Measurements from ENCODE around the gene SLC6A11.

SLC6A11 gene

DNA sequence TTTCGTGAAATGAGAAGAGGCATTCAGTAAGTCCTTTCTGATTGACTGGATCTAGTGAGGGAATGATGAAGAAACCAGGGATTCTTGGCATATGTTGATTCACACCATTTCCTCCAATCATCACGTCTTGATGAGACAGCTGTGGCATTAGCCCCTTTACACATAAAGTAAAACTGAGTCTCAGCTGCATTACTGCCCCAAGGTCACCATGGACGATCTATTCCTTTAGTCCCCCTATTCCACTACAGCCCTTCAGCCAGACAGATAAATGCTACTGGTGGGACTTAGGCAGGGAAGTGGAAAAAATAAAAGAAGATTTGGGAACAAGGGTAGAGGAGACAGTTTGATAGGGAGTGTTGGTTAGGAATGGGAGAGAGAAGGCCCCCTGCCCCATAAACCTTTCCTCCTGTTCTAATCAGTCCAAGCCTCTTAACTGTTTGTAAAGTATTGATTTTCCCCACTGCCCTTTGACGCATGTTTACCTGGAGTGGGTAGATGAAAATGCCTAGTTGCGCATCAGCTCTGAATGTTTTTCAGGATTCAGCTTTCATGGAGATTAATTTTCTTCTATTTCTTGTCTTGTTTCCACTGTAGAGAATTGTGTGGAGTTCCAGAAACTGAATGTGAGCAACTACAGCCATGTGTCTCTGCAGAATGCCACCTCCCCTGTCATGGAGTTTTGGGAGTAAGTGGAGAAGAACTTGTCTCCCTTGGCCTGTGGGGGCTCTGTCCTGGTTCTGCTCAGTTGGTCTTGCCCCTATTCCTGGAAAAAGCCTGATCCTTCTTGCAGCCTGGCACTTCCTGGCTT, 6.9 kb downstream of the SLC6A11 start:
- Histone ChIP-seq H3K36me3 (ENCODE audit: insufficient read depth, low read length) (no peaks in the 10 kb centered on the region), H3K79me2 (ENCODE audit: insufficient read depth, low read length) (no peaks in the 10 kb centered on the region), H3K27ac (ENCODE audit: low read depth, low read length, poor library complexity, severe bottlenecking) (no peak overlapping the region), H3K27me3 (ENCODE audit: insufficient read depth, low read length) (no peaks in the 10 kb centered on the region), H3K9ac (ENCODE audit: low read length) (no peak overlapping the region), H3K4me2 (ENCODE audit: low read length) (no peak overlapping the region), H3K9me3 (ENCODE audit: low read length) (no peaks in the 10 kb centered on the region), H4K20me1 (ENCODE audit: insufficient read depth, low read length) (no peaks in the 10 kb centered on the region), H3F3A (ENCODE audit: insufficient read depth, low read length) (no peaks in the 10 kb centered on the region), H3K4me3 (ENCODE audit: low read depth, low read length, poor library complexity, severe bottlenecking) (no peak overlapping the region), H3K4me1 (ENCODE audit: insufficient read depth, low read length, severe bottlenecking) (no peaks in the 10 kb centered on the region), H2AFZ (ENCODE audit: low read length) (no peak overlapping the region), H3K9me2 (ENCODE audit: low read depth, low read length) (no peaks in the 10 kb centered on the region)
- TF ChIP-seq CTCF (IDR thresholded peaks at IDR 0.05; ENCODE audit: low read length), result no peak
- TF ChIP-seq EZH2 (IDR thresholded peaks at IDR 0.05; ENCODE audit: borderline replicate concordance, low read length), result no peak

- H4K20me1 ChIP-seq (ENCODE audit: insufficient read depth, low read length), result no peaks in the 10 kb centered on the region
- H3K9me3 ChIP-seq (ENCODE audit: low read length), result no peaks in the 10 kb centered on the region
- H3K27me3 ChIP-seq (ENCODE audit: insufficient read depth, low read length), result no peaks in the 10 kb centered on the region
- no peaks in the 10 kb centered on the region for H3K79me2 ChIP-seq (ENCODE audit: insufficient read depth, low read length)
- no peaks in the 10 kb centered on the region for H3K36me3 ChIP-seq (ENCODE audit: insufficient read depth, low read length)
- TF ChIP-seq EZH2 (IDR thresholded peaks at IDR 0.05; ENCODE audit: borderline replicate concordance, low read length), result no peak
- no peak for TF ChIP-seq CTCF (IDR thresholded peaks at IDR 0.05; ENCODE audit: low read length)
- no peak overlapping the region for H3K4me3 ChIP-seq (ENCODE audit: low read depth, low read length, poor library complexity, severe bottlenecking)
- H3K9me2 ChIP-seq (ENCODE audit: low read depth, low read length), result no peaks in the 10 kb centered on the region
- no peak overlapping the region for H3K4me2 ChIP-seq (ENCODE audit: low read length)
- no peak overlapping the region for H3K27ac ChIP-seq (ENCODE audit: low read depth, low read length, poor library complexity, severe bottlenecking)
- no peaks in the 10 kb centered on the region for H3F3A ChIP-seq (ENCODE audit: insufficient read depth, low read length)
- no peak overlapping the region for H3K9ac ChIP-seq (ENCODE audit: low read length)
- no peaks in the 10 kb centered on the region for H3K4me1 ChIP-seq (ENCODE audit: insufficient read depth, low read length, severe bottlenecking)
- no peak overlapping the region for H2AFZ ChIP-seq (ENCODE audit: low read length)
Observed at GRCh38 chr3:10823516-10823818, 7.4 kb downstream of the SLC6A11 start.

DNA sequence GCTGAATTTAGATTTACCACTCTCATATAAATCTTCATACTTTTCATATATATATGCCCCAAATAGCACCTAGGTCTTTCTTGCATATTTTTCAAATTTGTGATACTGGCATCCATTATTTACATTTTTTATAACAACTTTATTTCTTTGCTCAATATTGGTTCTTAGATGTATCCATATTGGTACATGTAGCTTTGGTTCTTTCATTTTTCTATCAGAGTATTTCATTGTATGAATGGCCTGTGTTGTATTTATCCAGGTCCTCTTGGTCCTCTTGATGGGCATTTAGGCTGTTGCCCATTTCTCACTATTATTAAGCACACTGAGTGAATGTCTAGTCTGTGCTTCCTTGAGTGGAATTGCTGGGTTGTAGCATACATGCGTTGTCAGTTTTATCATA, 8.4 kb downstream of the SLC6A11 start:
- no peak for TF ChIP-seq EZH2 (IDR thresholded peaks at IDR 0.05; ENCODE audit: borderline replicate concordance, low read length)
- TF ChIP-seq CTCF (IDR thresholded peaks at IDR 0.05; ENCODE audit: low read length), result no peak
- H3K9me2 ChIP-seq (ENCODE audit: low read depth, low read length), result no peaks in the 10 kb centered on the region
- no peaks in the 10 kb centered on the region for H3F3A ChIP-seq (ENCODE audit: insufficient read depth, low read length)
- no peaks in the 10 kb centered on the region for H3K9me3 ChIP-seq (ENCODE audit: low read length)
- H4K20me1 ChIP-seq (ENCODE audit: insufficient read depth, low read length), result no peaks in the 10 kb centered on the region
- H3K9ac ChIP-seq (ENCODE audit: low read length), result no peak overlapping the region
- H3K4me1 ChIP-seq (ENCODE audit: insufficient read depth, low read length, severe bottlenecking), result no peaks in the 10 kb centered on the region
- H3K27ac ChIP-seq (ENCODE audit: low read depth, low read length, poor library complexity, severe bottlenecking), result no peak overlapping the region
- H3K27me3 ChIP-seq (ENCODE audit: insufficient read depth, low read length), result no peaks in the 10 kb centered on the region
- no peak overlapping the region for H2AFZ ChIP-seq (ENCODE audit: low read length)
- H3K36me3 ChIP-seq (ENCODE audit: insufficient read depth, low read length), result no peaks in the 10 kb centered on the region
- H3K4me3 ChIP-seq (ENCODE audit: low read depth, low read length, poor library complexity, severe bottlenecking), result no peak overlapping the region
- H3K79me2 ChIP-seq (ENCODE audit: insufficient read depth, low read length), result no peaks in the 10 kb centered on the region
- no peak overlapping the region for H3K4me2 ChIP-seq (ENCODE audit: low read length)
